Measurements from ENCODE around the gene ZNF653. TPM values are rescaled to one million over a fixed set of nuclear protein-coding genes. Genes with fewer than 3 reads are reported as not detected.

ZNF653 gene
- total and polyA plus RNA-seq, 2 donors (not counting 1 experiment from before 2014, with no cell fraction given): 24.2 to 26.2 TPM

DNA sequence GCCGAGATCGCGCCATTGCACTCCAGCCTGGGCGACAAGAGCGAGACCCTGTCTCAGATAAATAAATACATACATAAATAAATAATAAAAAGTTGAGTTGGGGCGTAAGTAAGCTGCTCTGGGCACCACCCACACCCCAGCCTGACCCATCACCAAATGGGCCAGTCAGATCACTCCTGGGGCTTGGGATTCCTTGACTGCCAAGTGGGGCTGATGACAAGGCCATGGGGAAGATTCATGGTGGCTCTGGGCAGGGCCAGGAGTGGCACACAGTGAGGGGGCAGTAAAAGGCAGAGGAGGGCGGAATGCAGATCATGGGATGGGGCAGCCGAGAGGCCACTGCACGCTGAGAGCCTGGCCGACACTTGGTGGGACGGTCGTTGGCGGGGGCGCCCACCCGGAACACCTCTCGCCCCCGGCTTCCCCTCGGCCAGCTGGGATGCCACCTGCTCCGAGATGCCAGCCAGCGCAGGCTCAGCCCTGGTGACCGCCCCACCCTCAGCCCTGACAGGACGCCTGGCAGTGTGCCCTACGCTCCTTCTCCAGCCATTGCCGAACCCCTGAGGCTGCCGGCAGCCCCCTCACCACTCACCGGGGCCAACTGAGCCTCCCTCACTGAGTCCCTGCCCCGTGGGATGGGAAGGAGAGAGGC lies 10.9 kb downstream of the ZNF653 start:
- DNase-seq (no peak), ATAC-seq (ENCODE audit: low read depth) (no peak)
- Mint-ChIP-seq H3K4me1 (no peaks in the 10 kb centered on the region), H3K27ac (no peak overlapping the region), H3K9me3 (ENCODE audit: insufficient read depth) (no peaks in the 10 kb centered on the region), H3K4me3 (no peak overlapping the region), H3K27me3 (no peaks in the 10 kb centered on the region)
- TF ChIP-seq EZH2 (IDR thresholded peaks at IDR 0.05; ENCODE audit: borderline replicate concordance, insufficient read depth, low read depth, low read length, poor library complexity, severe bottlenecking): no peak
- TF ChIP-seq, protein P1, sequence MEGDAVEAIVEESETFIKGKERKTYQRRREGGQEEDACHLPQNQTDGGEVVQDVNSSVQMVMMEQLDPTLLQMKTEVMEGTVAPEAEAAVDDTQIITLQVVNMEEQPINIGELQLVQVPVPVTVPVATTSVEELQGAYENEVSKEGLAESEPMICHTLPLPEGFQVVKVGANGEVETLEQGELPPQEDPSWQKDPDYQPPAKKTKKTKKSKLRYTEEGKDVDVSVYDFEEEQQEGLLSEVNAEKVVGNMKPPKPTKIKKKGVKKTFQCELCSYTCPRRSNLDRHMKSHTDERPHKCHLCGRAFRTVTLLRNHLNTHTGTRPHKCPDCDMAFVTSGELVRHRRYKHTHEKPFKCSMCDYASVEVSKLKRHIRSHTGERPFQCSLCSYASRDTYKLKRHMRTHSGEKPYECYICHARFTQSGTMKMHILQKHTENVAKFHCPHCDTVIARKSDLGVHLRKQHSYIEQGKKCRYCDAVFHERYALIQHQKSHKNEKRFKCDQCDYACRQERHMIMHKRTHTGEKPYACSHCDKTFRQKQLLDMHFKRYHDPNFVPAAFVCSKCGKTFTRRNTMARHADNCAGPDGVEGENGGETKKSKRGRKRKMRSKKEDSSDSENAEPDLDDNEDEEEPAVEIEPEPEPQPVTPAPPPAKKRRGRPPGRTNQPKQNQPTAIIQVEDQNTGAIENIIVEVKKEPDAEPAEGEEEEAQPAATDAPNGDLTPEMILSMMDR (IDR thresholded peaks at IDR 0.05): no peak
- ChIA-PET CTCF (no interaction called here), POLR2A (no interaction called here)
- no peak overlapping the region for H3K27ac ChIP-seq (ENCODE audit: low read length in 2 of 2)
- no peaks in the 10 kb centered on the region for H3K27me3 ChIP-seq (replicated peaks in 1 of 4; ENCODE audit: control extremely low read depth in 1 of 4, control insufficient read depth in 3 of 4, insufficient read depth in 4 of 4, low read length in 3 of 4)
- H4K20me1 ChIP-seq (ENCODE audit: control insufficient read depth, insufficient read depth, low read length, poor library complexity, severe bottlenecking): no peaks in the 10 kb centered on the region
- peaks cover 0 to 24% of the 10 kb centered on the region in 2 experiments for H3K36me3 ChIP-seq (replicated peaks in 1 of 2; ENCODE audit: control extremely low read depth in 1 of 2, control insufficient read depth in 1 of 2, extremely low read depth in 1 of 2, insufficient read depth in 2 of 2, low read length in 1 of 2)
- WGBS (ENCODE audit: insufficient coverage): 97% methylated on average over 16 of the region's 27 CpGs
- no peak overlapping the region for H2AFZ ChIP-seq (ENCODE audit: insufficient read depth, low read depth, low read length, poor library complexity, severe bottlenecking)
- no peaks in the 10 kb centered on the region for H3K9me3 ChIP-seq (ENCODE audit: control extremely low read depth in 1 of 3, control insufficient read depth in 2 of 3, insufficient read depth in 1 of 3, low read length in 2 of 3)
- H3K4me1 ChIP-seq (ENCODE audit: control insufficient read depth in 2 of 2, insufficient read depth in 2 of 2, low read length in 2 of 2): no peaks in the 10 kb centered on the region
- no peak overlapping the region for H3K4me3 ChIP-seq (ENCODE audit: control extremely low read depth in 1 of 5, extremely low read depth in 1 of 5, insufficient read depth in 1 of 5, low read depth in 2 of 5, low read length in 4 of 5)
- no peak overlapping the region for H3K4me2 ChIP-seq (replicated peaks; ENCODE audit: low read depth, low read length, poor library complexity, severe bottlenecking)
- H3K79me2 ChIP-seq (ENCODE audit: control insufficient read depth, insufficient read depth, low read length): no peaks in the 10 kb centered on the region
- intact Hi-C loops (cut with micrococcal nuclease): no loop called here
- no peak overlapping the region for H3K9ac ChIP-seq (ENCODE audit: low read length)

DNA sequence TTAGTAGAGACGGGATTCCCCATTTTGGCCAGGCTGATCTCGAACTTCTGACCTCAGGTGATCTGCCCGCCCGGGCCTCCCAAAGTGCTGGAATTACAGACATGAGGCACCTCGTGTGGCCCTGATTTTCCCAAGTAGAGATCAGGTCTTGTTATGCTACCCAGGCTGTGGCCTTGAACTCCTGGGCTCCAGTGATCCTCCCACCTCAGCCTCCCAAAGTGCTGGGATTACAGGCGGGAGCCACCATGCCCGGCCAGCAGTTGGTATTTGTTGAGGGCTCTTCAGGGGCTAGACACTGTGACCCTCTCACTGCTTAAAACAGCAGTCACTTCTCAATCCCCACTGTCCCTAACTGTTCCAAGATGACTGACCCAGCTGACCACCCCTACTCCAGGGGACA lies 16.3 kb downstream of the ZNF653 start:
- peaks cover 0 to 4% of the 10 kb centered on the region in 2 experiments for H3K36me3 ChIP-seq (replicated peaks in 1 of 2; ENCODE audit: control extremely low read depth in 1 of 2, control insufficient read depth in 1 of 2, extremely low read depth in 1 of 2, insufficient read depth in 2 of 2, low read length in 1 of 2)
- DNase-seq (no peak), ATAC-seq (ENCODE audit: low read depth) (no peak)
- no peaks in the 10 kb centered on the region for H3K9me3 ChIP-seq (ENCODE audit: control extremely low read depth in 1 of 3, control insufficient read depth in 2 of 3, insufficient read depth in 1 of 3, low read length in 2 of 3)
- H3K4me2 ChIP-seq (replicated peaks; ENCODE audit: low read depth, low read length, poor library complexity, severe bottlenecking): no peak overlapping the region
- no peak overlapping the region for H2AFZ ChIP-seq (ENCODE audit: insufficient read depth, low read depth, low read length, poor library complexity, severe bottlenecking)
- no peaks in the 10 kb centered on the region for H3K79me2 ChIP-seq (ENCODE audit: control insufficient read depth, insufficient read depth, low read length)
- intact Hi-C loops (cut with micrococcal nuclease): no loop called here
- H3K9me3 Mint-ChIP-seq (ENCODE audit: insufficient read depth): no peaks in the 10 kb centered on the region
- no peaks in the 10 kb centered on the region for H4K20me1 ChIP-seq (ENCODE audit: control insufficient read depth, insufficient read depth, low read length, poor library complexity, severe bottlenecking)
- ChIA-PET CTCF (no interaction called here), POLR2A (no interaction called here)
- no peak overlapping the region for H3K27ac Mint-ChIP-seq
- no peak overlapping the region for H3K27ac ChIP-seq (ENCODE audit: low read length in 2 of 2)
- H3K27me3 ChIP-seq (replicated peaks in 1 of 4; ENCODE audit: control extremely low read depth in 1 of 4, control insufficient read depth in 3 of 4, insufficient read depth in 4 of 4, low read length in 3 of 4): no peaks in the 10 kb centered on the region
- no peak overlapping the region for H3K4me3 Mint-ChIP-seq
- H3K4me3 ChIP-seq (ENCODE audit: control extremely low read depth in 1 of 5, extremely low read depth in 1 of 5, insufficient read depth in 1 of 5, low read depth in 2 of 5, low read length in 4 of 5): no peak overlapping the region
- 92% methylated on average over 5 of the region's 7 CpGs for WGBS (ENCODE audit: insufficient coverage)
- TF ChIP-seq, protein P1 (IDR thresholded peaks at IDR 0.05): no peak
- TF ChIP-seq EZH2 (IDR thresholded peaks at IDR 0.05; ENCODE audit: borderline replicate concordance, insufficient read depth, low read depth, low read length, poor library complexity, severe bottlenecking): no peak
- no peak overlapping the region for H3K9ac ChIP-seq (ENCODE audit: low read length)
- peaks cover 3% of the 10 kb centered on the region for H3K27me3 Mint-ChIP-seq
- H3K4me1 Mint-ChIP-seq: peaks cover 1% of the 10 kb centered on the region
- no peaks in the 10 kb centered on the region for H3K4me1 ChIP-seq (ENCODE audit: control insufficient read depth in 2 of 2, insufficient read depth in 2 of 2, low read length in 2 of 2)
